Immature natural killer cell (primary cell): ENCODE results near the gene LRFN4. TPM values are rescaled to one million over a fixed set of nuclear protein-coding genes. Genes with fewer than 3 reads are reported as not detected.
A peak's percentile ranks its signal among the peaks of the same experiment; 100 is the strongest.

Experiments
- DNase-seq, 3 donors: peaks; one replicate each; pipeline ENCODE4 v3.0.0; 2022; ENCODE audit warnings: mixed read lengths in 1 of 3
- H3K27ac Mint-ChIP-seq, 6 donors: one replicate each; pipeline ENCODE4 v1.8.0; 2020; ENCODE audit warnings: mixed read lengths in 6 of 6, mild to moderate bottlenecking in 5 of 6, inconsistent platforms in 4 of 6, moderate library complexity in 3 of 6
- H3K27me3 Mint-ChIP-seq, 3 donors: one replicate each; pipeline ENCODE4 v1.8.0; 2020 to 2021; ENCODE audit warnings: low read depth in 3 of 3, mild to moderate bottlenecking in 3 of 3, mixed read lengths in 3 of 3, moderate library complexity in 3 of 3, inconsistent platforms in 1 of 3
- H3K36me3 Mint-ChIP-seq, 3 donors: one replicate each; pipeline ENCODE4 v1.8.0; 2020; ENCODE audit warnings: mixed read lengths in 3 of 3, inconsistent platforms in 2 of 3, mild to moderate bottlenecking in 2 of 3
- H3K4me1 Mint-ChIP-seq, 2 donors: one replicate each; pipeline ENCODE4 v1.8.0; 2020; ENCODE audit warnings: inconsistent platforms in 2 of 2, mild to moderate bottlenecking in 2 of 2, mixed read lengths in 2 of 2, moderate library complexity in 1 of 2
- H3K4me3 Mint-ChIP-seq, 5 donors: one replicate each; pipeline ENCODE4 v1.8.0; 2020; ENCODE audit warnings: mild to moderate bottlenecking in 5 of 5, mixed read lengths in 5 of 5, inconsistent platforms in 3 of 5, moderate library complexity in 3 of 5
- H3K9me3 Mint-ChIP-seq, 6 donors: one replicate each; pipeline ENCODE4 v1.8.0; 2020; ENCODE audit warnings: mild to moderate bottlenecking in 6 of 6, mixed read lengths in 6 of 6, inconsistent platforms in 4 of 6, moderate library complexity in 3 of 6
- polyA plus RNA-seq, 3 donors: library from polyadenylated mRNA; unstranded; fragments of 300-500 nt; fragmentation: Illumina TruSeq; gene quantifications; one replicate each; pipeline ENCODE4 v1.2.3, GENCODE V29; 2021

LRFN4 gene
- polyA plus RNA-seq, 3 donors from 2014 or later = 0.12 to 0.16 TPM; not detected in 1

GRCh38 chr11:66857927-66858185 is 992 bp downstream of the LRFN4 start:
- no peak for DNase-seq
- Mint-ChIP-seq H3K36me3 (no peaks in the 10 kb centered on the region), H3K27me3 (peaks cover 0 to 5% (median 2%) of the 10 kb centered on the region in 3 donors), H3K9me3 (no peaks in the 10 kb centered on the region), H3K4me1 (peaks cover 6 to 7% of the 10 kb centered on the region in 2 donors), H3K27ac (no peak overlapping the region), H3K4me3 (peak overlapping the region in 4 of 5 donors; percentile 50 to 79 (median 62))

DNA sequence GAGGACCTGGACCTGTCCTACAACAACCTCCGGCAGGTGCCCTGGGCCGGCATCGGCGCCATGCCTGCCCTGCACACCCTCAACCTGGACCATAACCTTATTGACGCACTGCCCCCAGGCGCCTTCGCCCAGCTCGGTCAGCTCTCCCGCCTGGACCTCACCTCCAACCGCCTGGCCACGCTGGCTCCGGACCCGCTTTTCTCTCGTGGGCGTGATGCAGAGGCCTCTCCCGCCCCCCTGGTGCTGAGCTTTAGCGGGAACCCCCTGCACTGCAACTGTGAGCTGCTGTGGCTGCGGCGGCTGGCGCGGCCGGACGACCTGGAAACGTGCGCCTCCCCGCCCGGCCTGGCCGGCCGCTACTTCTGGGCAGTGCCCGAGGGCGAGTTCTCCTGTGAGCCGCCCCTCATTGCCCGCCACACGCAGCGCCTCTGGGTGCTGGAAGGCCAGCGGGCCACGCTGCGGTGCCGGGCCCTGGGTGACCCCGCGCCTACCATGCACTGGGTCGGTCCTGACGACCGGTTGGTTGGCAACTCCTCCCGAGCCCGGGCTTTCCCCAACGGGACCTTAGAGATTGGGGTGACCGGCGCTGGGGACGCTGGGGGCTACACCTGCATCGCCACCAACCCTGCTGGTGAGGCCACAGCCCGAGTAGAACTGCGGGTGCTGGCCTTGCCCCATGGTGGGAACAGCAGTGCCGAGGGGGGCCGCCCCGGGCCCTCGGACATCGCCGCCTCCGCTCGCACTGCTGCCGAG is 1.5 kb downstream of the LRFN4 start:
- Mint-ChIP-seq H3K27ac (no peak overlapping the region), H3K4me3 (peak overlapping the region in 4 of 5 donors; percentile 38 to 66 (median 54)), H3K4me1 (peaks cover 6 to 7% of the 10 kb centered on the region in 2 donors), H3K36me3 (no peaks in the 10 kb centered on the region), H3K9me3 (no peaks in the 10 kb centered on the region), H3K27me3 (peaks cover 0 to 5% (median 2%) of the 10 kb centered on the region in 3 donors)
- no peak for DNase-seq

- Mint-ChIP-seq H3K9me3 (no peaks in the 10 kb centered on the region), H3K36me3 (no peaks in the 10 kb centered on the region), H3K4me1 (peaks cover 6 to 7% of the 10 kb centered on the region in 2 donors), H3K27ac (no peak overlapping the region), H3K4me3 (no peak overlapping the region), H3K27me3 (peaks cover 0 to 5% (median 2%) of the 10 kb centered on the region in 3 donors)
- no peak for DNase-seq
These were observed 2.2 kb downstream of the LRFN4 start for GRCh38 chr11:66858939-66859685.

DNA sequence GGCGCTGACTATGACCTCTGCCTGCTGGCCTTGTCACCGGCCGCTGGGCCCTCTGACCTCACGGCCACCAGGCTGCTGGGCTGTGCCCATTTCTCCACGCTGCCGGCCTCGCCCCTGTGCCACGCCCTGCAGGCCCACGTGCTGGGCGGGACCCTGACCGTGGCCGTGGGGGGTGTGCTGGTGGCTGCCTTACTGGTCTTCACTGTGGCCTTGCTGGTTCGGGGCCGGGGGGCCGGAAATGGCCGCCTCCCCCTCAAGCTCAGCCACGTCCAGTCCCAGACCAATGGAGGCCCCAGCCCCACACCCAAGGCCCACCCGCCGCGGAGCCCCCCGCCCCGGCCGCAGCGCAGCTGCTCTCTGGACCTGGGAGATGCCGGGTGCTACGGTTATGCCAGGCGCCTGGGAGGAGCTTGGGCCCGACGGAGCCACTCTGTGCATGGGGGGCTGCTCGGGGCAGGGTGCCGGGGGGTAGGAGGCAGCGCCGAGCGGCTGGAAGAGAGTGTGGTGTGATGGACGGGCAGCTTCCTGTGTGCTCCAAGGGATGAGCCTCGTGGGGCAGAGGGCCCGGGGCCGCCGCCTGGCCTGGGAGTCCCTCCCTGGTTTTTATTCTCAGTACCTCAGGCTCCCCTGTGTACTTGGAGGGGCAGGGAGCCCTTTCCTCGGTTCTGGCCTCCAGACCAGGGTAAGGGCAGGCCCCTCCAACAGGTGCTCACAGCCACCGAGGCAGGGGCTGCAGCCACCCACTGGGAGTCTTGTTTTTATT is 3.0 kb downstream of the LRFN4 start:
- peaks cover 0 to 5% (median 3%) of the 10 kb centered on the region in 3 donors for H3K27me3 Mint-ChIP-seq
- H3K9me3 Mint-ChIP-seq = no peaks in the 10 kb centered on the region
- H3K36me3 Mint-ChIP-seq = no peaks in the 10 kb centered on the region
- DNase-seq = no peak
- H3K4me1 Mint-ChIP-seq = peaks cover 6 to 7% of the 10 kb centered on the region in 2 donors
- H3K4me3 Mint-ChIP-seq = no peak overlapping the region
- no peak overlapping the region for H3K27ac Mint-ChIP-seq

DNA sequence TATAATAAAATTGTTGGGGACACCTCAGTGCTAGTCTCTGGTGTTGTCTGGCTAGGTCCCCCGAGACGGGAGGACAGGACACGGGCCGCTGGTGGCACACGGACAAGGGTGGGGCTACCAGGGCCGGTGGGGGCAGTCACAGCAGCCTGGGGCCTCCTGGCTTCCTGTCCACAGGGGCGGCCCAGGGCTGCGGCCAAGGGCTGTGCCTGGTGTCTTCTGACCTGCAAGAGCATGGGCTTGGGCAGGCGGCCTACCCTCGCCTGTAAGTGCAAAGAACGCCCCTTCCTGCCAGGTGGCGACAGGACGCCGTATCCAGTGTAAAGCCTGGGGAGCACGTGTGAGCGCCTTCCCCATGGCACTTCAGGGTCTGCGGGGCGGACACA is 3.6 kb downstream of the LRFN4 start:
- no peaks in the 10 kb centered on the region for H3K9me3 Mint-ChIP-seq
- no peak for DNase-seq
- H3K4me1 Mint-ChIP-seq = peaks cover 5 to 7% of the 10 kb centered on the region in 2 donors
- no peak overlapping the region for H3K4me3 Mint-ChIP-seq
- H3K36me3 Mint-ChIP-seq = no peaks in the 10 kb centered on the region
- no peak overlapping the region for H3K27ac Mint-ChIP-seq
- peaks cover 0 to 3% (median 3%) of the 10 kb centered on the region in 3 donors for H3K27me3 Mint-ChIP-seq

DNA sequence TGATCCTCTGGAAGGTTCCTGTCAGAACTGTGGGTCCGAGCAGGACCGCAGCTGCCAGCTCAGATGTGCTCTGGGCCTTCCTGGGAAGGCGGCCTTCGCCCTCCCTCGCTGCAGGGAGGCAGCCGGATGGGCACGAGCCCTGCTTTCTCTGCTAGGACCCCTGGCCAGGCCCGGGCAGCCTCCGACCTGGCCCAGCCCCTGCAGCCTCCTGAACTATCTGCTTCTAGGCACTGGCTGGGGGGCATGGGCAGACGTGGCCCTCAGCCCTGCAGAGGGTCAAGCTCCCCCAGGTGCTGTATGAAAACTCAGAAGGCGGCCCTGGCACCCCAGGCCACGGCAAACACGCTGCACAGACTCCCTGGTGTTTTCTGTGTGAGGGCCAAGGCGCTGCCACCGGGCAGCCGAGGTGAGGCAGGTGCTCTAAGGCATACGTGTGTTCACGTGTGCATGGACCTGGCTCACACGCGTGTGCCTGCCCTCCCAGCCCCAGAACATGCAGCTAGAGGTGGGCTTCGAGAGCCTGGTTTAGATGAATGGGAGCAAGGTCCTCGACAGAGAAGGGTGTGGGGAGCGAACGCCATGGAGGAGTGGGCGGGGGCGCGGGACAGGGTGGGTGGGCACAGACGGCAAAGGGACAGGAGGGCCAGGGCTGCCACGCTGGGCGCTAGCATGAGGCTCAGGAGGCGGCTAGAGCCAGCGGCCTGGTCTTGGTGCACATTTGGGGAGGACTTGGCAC is 4.3 kb downstream of the LRFN4 start:
- DNase-seq = no peak
- Mint-ChIP-seq H3K27me3 (peaks cover 0 to 3% (median 2%) of the 10 kb centered on the region in 3 donors), H3K27ac (no peak overlapping the region), H3K36me3 (no peaks in the 10 kb centered on the region), H3K4me3 (no peak overlapping the region), H3K9me3 (no peaks in the 10 kb centered on the region), H3K4me1 (peaks cover 0 to 2% of the 10 kb centered on the region in 2 donors)

- no peaks in the 10 kb centered on the region for H3K9me3 Mint-ChIP-seq
- no peak for DNase-seq
- H3K27ac Mint-ChIP-seq = no peak overlapping the region
- H3K36me3 Mint-ChIP-seq = no peaks in the 10 kb centered on the region
- no peaks in the 10 kb centered on the region for H3K4me1 Mint-ChIP-seq
- no peak overlapping the region for H3K4me3 Mint-ChIP-seq
- peaks cover 0 to 2% (median 0%) of the 10 kb centered on the region in 3 donors for H3K27me3 Mint-ChIP-seq
These were observed 5.1 kb downstream of the LRFN4 start for GRCh38 chr11:66861774-66862558.

GRCh38 chr11:66862559-66863037 is 5.7 kb downstream of the LRFN4 start:
- no peak for DNase-seq
- Mint-ChIP-seq H3K4me1 (no peaks in the 10 kb centered on the region), H3K36me3 (no peaks in the 10 kb centered on the region), H3K9me3 (no peaks in the 10 kb centered on the region), H3K4me3 (no peak overlapping the region), H3K27me3 (peaks cover 0 to 2% (median 0%) of the 10 kb centered on the region in 3 donors), H3K27ac (no peak overlapping the region)

DNA sequence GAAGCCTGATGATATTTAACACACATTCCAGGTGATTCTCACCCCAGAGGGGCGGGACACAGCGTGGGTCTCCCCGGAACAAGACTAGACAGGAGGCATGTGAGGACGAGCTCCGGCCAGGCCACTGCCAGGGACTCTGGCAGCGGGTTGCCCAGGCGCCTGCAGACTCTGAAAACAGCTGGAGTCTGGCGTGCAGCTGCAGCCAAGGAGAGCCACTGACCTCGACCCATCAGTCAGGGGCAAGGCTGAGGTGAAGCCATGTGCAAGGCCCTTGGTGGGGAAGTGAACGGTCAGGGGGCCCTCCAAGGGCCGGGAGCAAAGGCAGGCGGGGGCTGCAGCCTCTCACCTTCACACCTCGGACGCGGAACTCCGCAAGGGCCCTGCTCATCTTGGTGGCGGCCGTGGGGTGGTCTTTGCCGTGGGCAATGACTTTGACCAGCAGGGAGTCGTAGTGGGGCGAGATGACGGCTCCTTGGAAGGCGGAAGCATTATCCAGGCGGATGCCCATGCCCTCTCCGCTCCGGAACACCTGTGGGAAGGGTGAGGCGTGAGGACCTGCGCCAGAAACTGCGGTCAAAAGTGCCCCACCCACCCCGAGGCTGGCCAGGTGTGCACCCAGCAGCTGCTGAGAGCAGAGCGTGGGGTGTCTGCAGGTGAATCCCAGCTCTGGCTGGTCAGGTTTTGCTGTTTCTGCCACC is 6.7 kb downstream of the LRFN4 start:
- H3K4me3 Mint-ChIP-seq = no peak overlapping the region
- no peaks in the 10 kb centered on the region for H3K9me3 Mint-ChIP-seq
- H3K36me3 Mint-ChIP-seq = no peaks in the 10 kb centered on the region
- H3K27ac Mint-ChIP-seq = no peak overlapping the region
- H3K4me1 Mint-ChIP-seq = no peaks in the 10 kb centered on the region
- no peak for DNase-seq
- peaks cover 0 to 2% (median 0%) of the 10 kb centered on the region in 3 donors for H3K27me3 Mint-ChIP-seq

- no peak overlapping the region for H3K4me3 Mint-ChIP-seq
- H3K9me3 Mint-ChIP-seq = no peaks in the 10 kb centered on the region
- H3K27me3 Mint-ChIP-seq = peaks cover 0 to 2% (median 0%) of the 10 kb centered on the region in 3 donors
- no peak for DNase-seq
- H3K36me3 Mint-ChIP-seq = no peaks in the 10 kb centered on the region
- peaks cover 0 to 2% of the 10 kb centered on the region in 2 donors for H3K4me1 Mint-ChIP-seq
- H3K27ac Mint-ChIP-seq = no peak overlapping the region
These were observed 7.5 kb downstream of the LRFN4 start for GRCh38 chr11:66864172-66864901.

DNA sequence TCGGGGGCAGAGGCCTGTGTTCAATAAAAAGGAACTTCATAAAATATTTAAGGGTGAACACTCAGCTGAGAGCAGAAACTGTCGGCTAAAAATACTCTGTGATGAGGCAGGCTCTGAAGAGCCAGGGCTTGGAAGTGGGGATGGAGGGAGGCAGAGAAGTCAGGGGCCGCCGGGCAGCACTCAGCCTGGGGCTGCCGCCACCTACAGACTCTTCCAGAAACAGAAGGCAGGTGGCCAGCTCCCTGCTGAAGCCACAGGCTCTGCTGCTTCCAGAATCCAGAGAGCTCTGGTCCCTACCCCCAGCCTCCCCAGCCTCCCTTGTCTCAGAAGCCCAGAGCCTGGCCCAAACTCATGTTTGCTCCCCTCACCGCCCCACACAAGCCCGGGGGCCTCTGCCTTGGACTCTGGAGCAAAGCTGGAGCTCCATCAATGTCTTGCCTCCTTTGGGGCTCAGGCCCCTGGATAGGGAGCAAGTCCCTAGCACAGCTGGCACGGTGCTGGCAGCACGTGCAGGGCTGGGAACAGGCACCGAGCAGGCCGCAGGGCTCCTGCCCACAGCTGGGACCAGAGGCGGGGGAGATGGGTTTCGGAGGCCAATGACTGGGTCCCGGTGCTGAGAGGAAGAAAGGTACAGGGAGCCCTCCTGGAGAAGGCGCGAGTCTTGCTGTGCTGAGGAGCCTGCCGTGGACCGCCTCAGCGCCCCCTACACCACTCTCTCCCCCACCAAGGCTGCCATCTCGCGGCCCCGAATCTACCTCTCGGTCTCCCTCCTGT is 8.2 kb downstream of the LRFN4 start:
- DNase-seq = no peak
- Mint-ChIP-seq H3K4me3 (no peak overlapping the region), H3K4me1 (peaks cover 0 to 2% of the 10 kb centered on the region in 2 donors), H3K27ac (no peak overlapping the region), H3K36me3 (no peaks in the 10 kb centered on the region), H3K27me3 (peaks cover 0 to 2% (median 0%) of the 10 kb centered on the region in 3 donors), H3K9me3 (no peaks in the 10 kb centered on the region)
